ENCODE measurements around the gene ALK.

- TF ChIP-seq CTCF (IDR thresholded peaks at IDR 0.05; ENCODE audit: low read depth, low read length), result no peak
- TF ChIP-seq EZH2phosphoT487 (IDR thresholded peaks at IDR 0.05; ENCODE audit: low read depth), result no peak
Observed at GRCh38 chr2:29619689-29620088, 301.7 kb downstream of the ALK start.
